ENCODE results near the gene DHRS3.

Gene DHRS3

GRCh38 chr1:12553963-12554362 is 64.0 kb downstream of the DHRS3 start:
- Histone ChIP-seq H3K4me1 (ENCODE audit: control insufficient read depth, insufficient read depth, low read length) (peaks cover 42% of the 10 kb centered on the region), H3K9ac (ENCODE audit: low read length) (no peak overlapping the region), H3K9me3 (ENCODE audit: control insufficient read depth, low read length) (no peaks in the 10 kb centered on the region), H3K36me3 (ENCODE audit: control insufficient read depth, insufficient read depth, low read length, severe bottlenecking) (no peaks in the 10 kb centered on the region), H3K4me3 (ENCODE audit: low read length) (no peak overlapping the region), H3K27me3 (replicated peaks; ENCODE audit: control insufficient read depth, insufficient read depth, low read length) (no peaks in the 10 kb centered on the region)
- no peak for DNase-seq (ENCODE audit: low read depth)

GRCh38 chr1:12552951-12553921 is 64.8 kb downstream of the DHRS3 start:
- Histone ChIP-seq H3K36me3 (ENCODE audit: control insufficient read depth, insufficient read depth, low read length, severe bottlenecking) (no peaks in the 10 kb centered on the region), H3K27me3 (replicated peaks; ENCODE audit: control insufficient read depth, insufficient read depth, low read length) (no peaks in the 10 kb centered on the region), H3K4me1 (ENCODE audit: control insufficient read depth, insufficient read depth, low read length) (peaks cover 46% of the 10 kb centered on the region), H3K9ac (ENCODE audit: low read length) (no peak overlapping the region), H3K9me3 (ENCODE audit: control insufficient read depth, low read length) (no peaks in the 10 kb centered on the region), H3K4me3 (ENCODE audit: low read length) (no peak overlapping the region)
- no peak for DNase-seq (ENCODE audit: low read depth)

- Histone ChIP-seq H3K9me3 (ENCODE audit: control insufficient read depth, low read length) (no peaks in the 10 kb centered on the region), H3K9ac (ENCODE audit: low read length) (no peak overlapping the region), H3K4me3 (ENCODE audit: low read length) (no peak overlapping the region), H3K36me3 (ENCODE audit: control insufficient read depth, insufficient read depth, low read length, severe bottlenecking) (no peaks in the 10 kb centered on the region), H3K27me3 (replicated peaks; ENCODE audit: control insufficient read depth, insufficient read depth, low read length) (no peaks in the 10 kb centered on the region), H3K4me1 (ENCODE audit: control insufficient read depth, insufficient read depth, low read length) (peaks cover 49% of the 10 kb centered on the region)
- DNase-seq (ENCODE audit: low read depth), result no peak
These were observed 65.7 kb downstream of the DHRS3 start for GRCh38 chr1:12552111-12552888.

- H3K9ac ChIP-seq (ENCODE audit: low read length), result no peak overlapping the region
- no peaks in the 10 kb centered on the region for H3K27me3 ChIP-seq (replicated peaks; ENCODE audit: control insufficient read depth, insufficient read depth, low read length)
- H3K9me3 ChIP-seq (ENCODE audit: control insufficient read depth, low read length), result no peaks in the 10 kb centered on the region
- H3K4me3 ChIP-seq (ENCODE audit: low read length), result no peak overlapping the region
- DNase-seq (ENCODE audit: low read depth), result no peak
- peaks cover 49% of the 10 kb centered on the region for H3K4me1 ChIP-seq (ENCODE audit: control insufficient read depth, insufficient read depth, low read length)
- no peaks in the 10 kb centered on the region for H3K36me3 ChIP-seq (ENCODE audit: control insufficient read depth, insufficient read depth, low read length, severe bottlenecking)
These were observed 66.4 kb downstream of the DHRS3 start for GRCh38 chr1:12551584-12551983.

- H3K9me3 ChIP-seq (ENCODE audit: control insufficient read depth, low read length), result no peaks in the 10 kb centered on the region
- DNase-seq (ENCODE audit: low read depth), result peak; percentile 81
- peak overlapping the region; percentile 69 for H3K9ac ChIP-seq (ENCODE audit: low read length)
- no peaks in the 10 kb centered on the region for H3K36me3 ChIP-seq (ENCODE audit: control insufficient read depth, insufficient read depth, low read length, severe bottlenecking)
- peak overlapping the region; percentile 61 for H3K4me3 ChIP-seq (ENCODE audit: low read length)
- H3K27me3 ChIP-seq (replicated peaks; ENCODE audit: control insufficient read depth, insufficient read depth, low read length), result no peaks in the 10 kb centered on the region
- peaks cover 42% of the 10 kb centered on the region for H3K4me1 ChIP-seq (ENCODE audit: control insufficient read depth, insufficient read depth, low read length)
These were observed 68.3 kb downstream of the DHRS3 start for GRCh38 chr1:12549460-12550349.

- peaks cover 42% of the 10 kb centered on the region for H3K4me1 ChIP-seq (ENCODE audit: control insufficient read depth, insufficient read depth, low read length)
- H3K36me3 ChIP-seq (ENCODE audit: control insufficient read depth, insufficient read depth, low read length, severe bottlenecking), result no peaks in the 10 kb centered on the region
- DNase-seq (ENCODE audit: low read depth), result no peak
- H3K9me3 ChIP-seq (ENCODE audit: control insufficient read depth, low read length), result no peaks in the 10 kb centered on the region
- H3K27me3 ChIP-seq (replicated peaks; ENCODE audit: control insufficient read depth, insufficient read depth, low read length), result no peaks in the 10 kb centered on the region
- peak overlapping the region; percentile 61 for H3K4me3 ChIP-seq (ENCODE audit: low read length)
- peak overlapping the region; percentile 69 for H3K9ac ChIP-seq (ENCODE audit: low read length)
These were observed 69.0 kb downstream of the DHRS3 start for GRCh38 chr1:12548973-12549459.

- Histone ChIP-seq H3K36me3 (ENCODE audit: control insufficient read depth, insufficient read depth, low read length, severe bottlenecking) (no peaks in the 10 kb centered on the region), H3K27me3 (replicated peaks; ENCODE audit: control insufficient read depth, insufficient read depth, low read length) (no peaks in the 10 kb centered on the region), H3K4me1 (ENCODE audit: control insufficient read depth, insufficient read depth, low read length) (peaks cover 42% of the 10 kb centered on the region), H3K4me3 (ENCODE audit: low read length) (no peak overlapping the region), H3K9me3 (ENCODE audit: control insufficient read depth, low read length) (no peaks in the 10 kb centered on the region), H3K9ac (ENCODE audit: low read length) (peak overlapping the region; percentile 69)
- DNase-seq (ENCODE audit: low read depth), result no peak
These were observed 69.6 kb downstream of the DHRS3 start for GRCh38 chr1:12548279-12548972.

GRCh38 chr1:12547586-12548225 is 70.3 kb downstream of the DHRS3 start:
- Histone ChIP-seq H3K9ac (ENCODE audit: low read length) (no peak overlapping the region), H3K27me3 (replicated peaks; ENCODE audit: control insufficient read depth, insufficient read depth, low read length) (no peaks in the 10 kb centered on the region), H3K4me1 (ENCODE audit: control insufficient read depth, insufficient read depth, low read length) (peaks cover 36% of the 10 kb centered on the region), H3K9me3 (ENCODE audit: control insufficient read depth, low read length) (no peaks in the 10 kb centered on the region), H3K36me3 (ENCODE audit: control insufficient read depth, insufficient read depth, low read length, severe bottlenecking) (no peaks in the 10 kb centered on the region), H3K4me3 (ENCODE audit: low read length) (no peak overlapping the region)
- DNase-seq (ENCODE audit: low read depth), result no peak

GRCh38 chr1:12546771-12547585 is 71.0 kb downstream of the DHRS3 start:
- Histone ChIP-seq H3K9ac (ENCODE audit: low read length) (peak overlapping the region; percentile 25), H3K36me3 (ENCODE audit: control insufficient read depth, insufficient read depth, low read length, severe bottlenecking) (no peaks in the 10 kb centered on the region), H3K4me1 (ENCODE audit: control insufficient read depth, insufficient read depth, low read length) (peaks cover 36% of the 10 kb centered on the region), H3K27me3 (replicated peaks; ENCODE audit: control insufficient read depth, insufficient read depth, low read length) (no peaks in the 10 kb centered on the region), H3K4me3 (ENCODE audit: low read length) (no peak overlapping the region), H3K9me3 (ENCODE audit: control insufficient read depth, low read length) (no peaks in the 10 kb centered on the region)
- DNase-seq (ENCODE audit: low read depth), result no peak
